AG04449 (cell line): ENCODE measurements around the gene PERCC1.
"Not testable (repeated sequence)": the region's sequence is repeated elsewhere in the genome, so short reads cannot be mapped to it uniquely, and the experiment has no call there.

Source experiments
- CTCF ChIA-PET: fragments of 350-600 bp; formaldehyde crosslinking; extraction: SDS; loops from one replicate; lab custom pipeline; 2021; ENCODE audit warnings: antibody characterized with exemption; lab: Yijun Ruan, JAX
- POLR2A ChIA-PET: fragments of 400-600, 350-600 bp; formaldehyde crosslinking; extraction: SDS; loops from one replicate; lab custom pipeline; 2020; ENCODE audit warnings: antibody characterized with exemption, inconsistent platforms; lab: Yijun Ruan, JAX
- DNase-seq: peaks from one replicate; pipeline ENCODE4 v3.0.0-alpha.2; 2010; ENCODE audit warnings: low read depth, low spot score
- H3K4me3 ChIP-seq: 2 replicates; pipeline ENCODE4 v1.5.1; 2011; ENCODE audit warnings: low read depth, mild to moderate bottlenecking, control low read depth, low read length
- TF ChIP-seq, protein P1 (sequence below): IDR thresholded peaks from one replicate; pipeline ENCODE4 v1.5.1; 2011; ENCODE audit warnings: mild to moderate bottlenecking, moderate library complexity, low read length, control low read depth, inconsistent platforms; ENCODE audit not compliant: insufficient read depth; ENCODE audit errors: missing control alignments

PERCC1 gene

GRCh38 chr16:1466968-1467521, 36.2 kb downstream of the PERCC1 start:
- TF ChIP-seq, protein P1, sequence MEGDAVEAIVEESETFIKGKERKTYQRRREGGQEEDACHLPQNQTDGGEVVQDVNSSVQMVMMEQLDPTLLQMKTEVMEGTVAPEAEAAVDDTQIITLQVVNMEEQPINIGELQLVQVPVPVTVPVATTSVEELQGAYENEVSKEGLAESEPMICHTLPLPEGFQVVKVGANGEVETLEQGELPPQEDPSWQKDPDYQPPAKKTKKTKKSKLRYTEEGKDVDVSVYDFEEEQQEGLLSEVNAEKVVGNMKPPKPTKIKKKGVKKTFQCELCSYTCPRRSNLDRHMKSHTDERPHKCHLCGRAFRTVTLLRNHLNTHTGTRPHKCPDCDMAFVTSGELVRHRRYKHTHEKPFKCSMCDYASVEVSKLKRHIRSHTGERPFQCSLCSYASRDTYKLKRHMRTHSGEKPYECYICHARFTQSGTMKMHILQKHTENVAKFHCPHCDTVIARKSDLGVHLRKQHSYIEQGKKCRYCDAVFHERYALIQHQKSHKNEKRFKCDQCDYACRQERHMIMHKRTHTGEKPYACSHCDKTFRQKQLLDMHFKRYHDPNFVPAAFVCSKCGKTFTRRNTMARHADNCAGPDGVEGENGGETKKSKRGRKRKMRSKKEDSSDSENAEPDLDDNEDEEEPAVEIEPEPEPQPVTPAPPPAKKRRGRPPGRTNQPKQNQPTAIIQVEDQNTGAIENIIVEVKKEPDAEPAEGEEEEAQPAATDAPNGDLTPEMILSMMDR = no peak
- CTCF ChIA-PET = no interaction called here

GRCh38 chr16:1468426-1468810, 37.5 kb downstream of the PERCC1 start:
- TF ChIP-seq, protein P1 = no peak
- no peak overlapping the region for H3K4me3 ChIP-seq
- no peak for DNase-seq
- POLR2A ChIA-PET = no interaction called here
- CTCF ChIA-PET = no interaction called here

More at GRCh38 chr16:1466968-1467521, 36.2 kb downstream of the PERCC1 start:
- no peak overlapping the region for H3K4me3 ChIP-seq
- DNase-seq = no peak
- POLR2A ChIA-PET = no interaction called here

- POLR2A ChIA-PET, DNase-seq, H3K4me3 ChIP-seq, CTCF ChIA-PET: not testable (repeated sequence)
These were observed 38.3 kb downstream of the PERCC1 start for GRCh38 chr16:1469141-1469540.

- H3K4me3 ChIP-seq = no peak overlapping the region
- POLR2A ChIA-PET = no interaction called here
- TF ChIP-seq, protein P1 = no peak
- DNase-seq = no peak
- CTCF ChIA-PET = no interaction called here
These were observed 38.9 kb downstream of the PERCC1 start for GRCh38 chr16:1469693-1470201.

DNA sequence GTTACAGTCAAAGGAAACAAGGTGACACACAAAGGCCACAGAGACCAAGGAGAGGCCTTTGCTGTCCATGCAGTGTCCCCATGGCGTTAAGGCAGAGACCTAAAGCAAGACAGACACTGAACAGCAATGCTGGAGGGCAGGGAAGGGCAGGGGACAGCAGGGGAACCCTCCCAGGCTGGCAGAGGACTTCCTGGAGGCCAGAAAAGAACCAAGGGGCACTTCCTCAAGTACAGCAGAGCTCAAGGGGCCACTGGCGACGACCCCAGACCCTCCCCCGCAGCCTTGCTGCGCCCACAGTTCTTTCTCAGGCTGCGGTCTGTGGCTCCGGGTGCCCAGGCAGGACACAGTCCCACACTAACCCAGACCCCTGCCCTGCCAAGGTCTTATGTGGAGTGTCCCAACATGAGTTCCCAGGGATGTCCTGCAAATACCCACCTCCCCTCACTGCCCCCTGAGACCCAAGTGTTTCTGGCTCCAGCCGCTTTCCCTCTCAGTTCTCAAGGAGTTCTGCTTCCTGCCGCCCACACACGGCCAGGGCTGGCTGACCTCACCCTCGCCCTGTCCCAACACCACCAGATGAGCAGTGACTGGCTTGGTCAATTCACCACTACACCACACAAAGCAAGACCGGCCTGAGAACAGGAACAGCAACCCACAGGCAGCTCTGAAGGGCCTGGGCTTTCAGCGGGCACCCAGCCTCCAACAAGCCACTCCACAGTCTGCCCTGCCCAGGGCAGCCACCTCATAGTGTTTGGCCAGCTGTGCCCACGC, 39.8 kb downstream of the PERCC1 start:
- no peak overlapping the region for H3K4me3 ChIP-seq
- POLR2A ChIA-PET = no interaction called here
- CTCF ChIA-PET = no interaction called here

GRCh38 chr16:1471569-1472194, 40.8 kb downstream of the PERCC1 start:
- no peak for DNase-seq
- no peak overlapping the region for H3K4me3 ChIP-seq
- CTCF ChIA-PET = no interaction called here
- POLR2A ChIA-PET = no interaction called here
- TF ChIP-seq, protein P1 = no peak

More for the DNA sequence above, 39.8 kb downstream of the PERCC1 start:
- no peak for DNase-seq
- TF ChIP-seq, protein P1 = no peak
